A673 (cell line): Measurements from ENCODE around the gene CCDC196. TPM values are rescaled to one million over a fixed set of nuclear protein-coding genes. Genes with fewer than 3 reads are reported as not detected.

Experiments used
- BruUV-seq: library from RNA; stranded (reverse); fragments of 400-500 nt; replicated peaks from 2 replicates; lab custom pipeline; 2021; lab: Mats Ljungman, UMichigan
- CTCF ChIA-PET: fragments of 300-600 bp; sonication (Branson Sonifier 250); formaldehyde crosslinking; loops from one replicate; lab custom pipeline; 2022; ENCODE audit warnings: antibody characterized with exemption; lab: Charles Lee
- POLR2A ChIA-PET: fragments of 300-600 bp; sonication (Branson Sonifier 250); formaldehyde crosslinking; loops from one replicate; lab custom pipeline; 2022; ENCODE audit warnings: antibody characterized with exemption; ENCODE audit not compliant: low non-redundant PET; lab: Charles Lee
- DNase-seq: peaks from one replicate; pipeline ENCODE4 v3.0.0-alpha.2; 2015; ENCODE audit warnings: low spot score
- H3K27ac ChIP-seq: fragments of 200-600 bp; sonication (generic); 2 replicates; pipeline ENCODE4 v1.5.1; 2016; ENCODE audit warnings: mixed run types, low read depth, mild to moderate bottlenecking, mixed read lengths, antibody characterized with exemption, low read length; ENCODE audit not compliant: poor library complexity, severe bottlenecking
- H3K27me3 ChIP-seq: fragments of 200-600 bp; sonication (generic); replicated peaks from 2 replicates; pipeline ENCODE4 v1.6.1; 2017; ENCODE audit warnings: mixed run types, low read depth, mild to moderate bottlenecking, mixed read lengths, antibody characterized with exemption, low read length; ENCODE audit not compliant: insufficient read depth, poor library complexity
- H3K36me3 ChIP-seq: fragments of 200-600 bp; sonication (generic); 2 replicates; pipeline ENCODE4 v1.6.1; 2016; ENCODE audit warnings: mixed run types, mild to moderate bottlenecking, mixed read lengths, antibody characterized with exemption, low read length; ENCODE audit not compliant: insufficient read depth, poor library complexity, severe bottlenecking
- H3K4me1 ChIP-seq: fragments of 200-600 bp; sonication (generic); 2 replicates; pipeline ENCODE4 v1.6.1; 2017; ENCODE audit warnings: mixed run types, mild to moderate bottlenecking, mixed read lengths, antibody characterized with exemption, low read length; ENCODE audit not compliant: insufficient read depth, poor library complexity, severe bottlenecking
- H3K4me3 ChIP-seq: fragments of 200-600 bp; sonication (generic); 2 replicates; pipeline ENCODE4 v1.5.1; 2016; ENCODE audit warnings: low read depth, mixed run types, mild to moderate bottlenecking, mixed read lengths, low read length; ENCODE audit not compliant: poor library complexity, severe bottlenecking
- H3K9me3 ChIP-seq: fragments of 200-600 bp; sonication (generic); 2 replicates; pipeline ENCODE4 v1.6.1; 2016; ENCODE audit warnings: mixed run types, low read depth, mild to moderate bottlenecking, mixed read lengths, antibody characterized with exemption, low read length; ENCODE audit not compliant: poor library complexity, severe bottlenecking
- CTCF ChIP-seq: fragments of 300-800, 200-600 bp; sonication (generic); conservative IDR thresholded peaks from 2 replicates; pipeline ENCODE4 v1.5.1; 2017; ENCODE audit warnings: low read depth, mild to moderate bottlenecking, antibody characterized with exemption, low read length, moderate library complexity, mixed read lengths
- EZH2 ChIP-seq: fragments of 200-600 bp; sonication (generic); IDR thresholded peaks from 2 replicates; pipeline ENCODE4 v1.6.1; 2017; ENCODE audit warnings: borderline replicate concordance, low read depth, mild to moderate bottlenecking, mixed read lengths, antibody characterized with exemption, low read length; ENCODE audit not compliant: poor library complexity, severe bottlenecking
- intact Hi-C: fragments of 100-400 bp; cut with micrococcal nuclease; formaldehyde crosslinking; loops from one replicate; pipeline ENCODE4 v1.10.0; 2022; ENCODE audit not compliant: unreplicated experiment
- total RNA-seq: library from RNA; stranded (reverse); gene quantifications from 2 replicates; pipeline ENCODE4 v1.2.3, GENCODE V29; 2021

CCDC196 gene
- total RNA-seq, 1 experiment from 2014 or later, result not detected

- no peak for TF ChIP-seq EZH2
- TF ChIP-seq CTCF, result no peak
- BruUV-seq, result TSS peak; percentile 63
- no peaks in the 10 kb centered on the region for H3K36me3 ChIP-seq
- peak overlapping the region; percentile 75 for H3K27ac ChIP-seq
- H3K27me3 ChIP-seq, result peaks cover 14% of the 10 kb centered on the region
- intact Hi-C loops, result no loop called here
- H3K9me3 ChIP-seq, result no peaks in the 10 kb centered on the region
- no peak for DNase-seq
- CTCF ChIA-PET, result no interaction called here
- POLR2A ChIA-PET, result no interaction called here
- peak overlapping the region; percentile 77 for H3K4me3 ChIP-seq
- H3K4me1 ChIP-seq, result peaks cover 10% of the 10 kb centered on the region
These were observed 21.1 kb downstream of the CCDC196 start for GRCh38 chr14:66507181-66507721.

GRCh38 chr14:66507722-66508546 lies 21.8 kb downstream of the CCDC196 start, which contains the start of gene GPHN:
GPHN (plus strand) TSS chr14:66508147.
- Histone ChIP-seq H3K27me3 (peaks cover 14% of the 10 kb centered on the region), H3K9me3 (no peaks in the 10 kb centered on the region), H3K27ac (peak within 1 kb of the TSS; percentile 77), H3K36me3 (no peaks in the 10 kb centered on the region), H3K4me3 (peak within 1 kb of the TSS; percentile 77), H3K4me1 (peaks cover 10% of the 10 kb centered on the region)
- peak; percentile 98 for DNase-seq
- POLR2A ChIA-PET, result interaction anchor here (0.7 kb wide), 1 partner anchor 636 kb away, joined by 5 read pairs; no protein-coding TSS in a partner anchor
- BruUV-seq, result no TSS peak
- intact Hi-C loops, result no loop called here
- no peak for TF ChIP-seq CTCF
- TF ChIP-seq EZH2, result no peak
- CTCF ChIA-PET, result no interaction called here

- Histone ChIP-seq H3K9me3 (no peaks in the 10 kb centered on the region), H3K4me1 (peaks cover 10% of the 10 kb centered on the region), H3K27me3 (peaks cover 14% of the 10 kb centered on the region), H3K27ac (peak overlapping the region; percentile 77), H3K36me3 (no peaks in the 10 kb centered on the region), H3K4me3 (peak overlapping the region; percentile 77)
- intact Hi-C loops, result no loop called here
- ChIA-PET POLR2A (interaction anchor here (0.7 kb wide), 1 partner anchor 635 kb away, joined by 5 read pairs; no protein-coding TSS in a partner anchor), CTCF (no interaction called here)
- no peak for DNase-seq
- no TSS peak for BruUV-seq
- TF ChIP-seq EZH2 (no peak), CTCF (no peak)
These were observed 22.3 kb downstream of the CCDC196 start for GRCh38 chr14:66508547-66508845.
